ENCODE measurements around the gene MLLT6. TPM values are rescaled to one million over a fixed set of nuclear protein-coding genes. Genes with fewer than 3 reads are reported as not detected.
A peak's percentile ranks its signal among the peaks of the same experiment; 100 is the strongest.

Gene MLLT6
- total RNA-seq (2014; rRNA removed; shearing (Covaris generic)) = 12.4 and 12.9 TPM in 2 replicates

GRCh38 chr17:38704606-38705522, at the start of gene MLLT6:
TSS of gene MLLT6 (plus strand) at chr17:38705273. CDS start at chr17:38705633, 360 bp downstream.
- DNase-seq (ENCODE audit: low read depth) = peak; percentile 76

- DNase-seq (ENCODE audit: low read depth) = no peak
Observed at GRCh38 chr17:38656959-38657823, 47.9 kb upstream of the MLLT6 start.

- DNase-seq (ENCODE audit: low read depth) = no peak
Observed at GRCh38 chr17:38657824-38658740, 47.0 kb upstream of the MLLT6 start.

GRCh38 chr17:38658741-38659345, 46.2 kb upstream of the MLLT6 start:
- DNase-seq (ENCODE audit: low read depth) = no peak

GRCh38 chr17:38659415-38659814, 45.7 kb upstream of the MLLT6 start:
- DNase-seq (ENCODE audit: low read depth) = no peak

GRCh38 chr17:38660097-38661025, 44.7 kb upstream of the MLLT6 start:
- DNase-seq (ENCODE audit: low read depth) = peak; percentile 41

GRCh38 chr17:38663125-38663751, 41.8 kb upstream of the MLLT6 start:
- peak; percentile 77 for DNase-seq (ENCODE audit: low read depth)

GRCh38 chr17:38663964-38664644, 41.0 kb upstream of the MLLT6 start:
- no peak for DNase-seq (ENCODE audit: low read depth)

- peak; percentile 65 for DNase-seq (ENCODE audit: low read depth)
Observed at GRCh38 chr17:38667099-38667786, 37.8 kb upstream of the MLLT6 start.

GRCh38 chr17:38667787-38668122, 37.3 kb upstream of the MLLT6 start:
- no peak for DNase-seq (ENCODE audit: low read depth)

- no peak for DNase-seq (ENCODE audit: low read depth)
Observed at GRCh38 chr17:38669520-38669919, 35.6 kb upstream of the MLLT6 start.

GRCh38 chr17:38671939-38672720, 32.9 kb upstream of the MLLT6 start:
- no peak for DNase-seq (ENCODE audit: low read depth)

- no peak for DNase-seq (ENCODE audit: low read depth)
Observed at GRCh38 chr17:38672788-38673706, 32.0 kb upstream of the MLLT6 start.

- no peak for DNase-seq (ENCODE audit: low read depth)
Observed at GRCh38 chr17:38673707-38674013, 31.4 kb upstream of the MLLT6 start.

- peak; percentile 33 for DNase-seq (ENCODE audit: low read depth)
Observed at GRCh38 chr17:38674014-38674748, 30.9 kb upstream of the MLLT6 start.
